ENCODE results near the gene CCDC85C.

CCDC85C gene

DNA sequence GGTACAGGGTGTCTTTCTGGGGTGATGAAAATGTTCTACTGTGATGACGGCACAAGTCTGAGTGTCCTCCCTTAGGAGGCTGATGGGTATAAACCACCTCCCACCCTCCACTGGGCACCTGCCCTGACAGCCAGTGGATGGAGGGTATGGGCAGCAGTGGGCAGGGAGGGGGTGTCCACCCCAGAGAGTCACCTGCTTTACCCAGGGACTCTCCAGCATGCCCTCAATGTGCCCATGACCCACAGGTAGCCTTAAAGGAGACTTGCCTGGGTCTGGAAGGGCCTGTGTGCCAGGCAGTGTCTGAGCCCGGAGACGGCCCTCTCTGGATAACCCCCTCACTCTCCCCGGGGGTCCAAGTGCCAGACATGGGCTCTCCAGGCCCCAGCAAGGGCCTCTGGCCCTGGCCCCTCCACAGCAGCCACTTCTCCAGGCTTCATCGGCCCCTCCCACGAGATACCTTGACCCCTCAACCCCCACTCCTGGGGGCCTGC lies 84.0 kb downstream of the CCDC85C start:
- peak; percentile 9 for DNase-seq

DNA sequence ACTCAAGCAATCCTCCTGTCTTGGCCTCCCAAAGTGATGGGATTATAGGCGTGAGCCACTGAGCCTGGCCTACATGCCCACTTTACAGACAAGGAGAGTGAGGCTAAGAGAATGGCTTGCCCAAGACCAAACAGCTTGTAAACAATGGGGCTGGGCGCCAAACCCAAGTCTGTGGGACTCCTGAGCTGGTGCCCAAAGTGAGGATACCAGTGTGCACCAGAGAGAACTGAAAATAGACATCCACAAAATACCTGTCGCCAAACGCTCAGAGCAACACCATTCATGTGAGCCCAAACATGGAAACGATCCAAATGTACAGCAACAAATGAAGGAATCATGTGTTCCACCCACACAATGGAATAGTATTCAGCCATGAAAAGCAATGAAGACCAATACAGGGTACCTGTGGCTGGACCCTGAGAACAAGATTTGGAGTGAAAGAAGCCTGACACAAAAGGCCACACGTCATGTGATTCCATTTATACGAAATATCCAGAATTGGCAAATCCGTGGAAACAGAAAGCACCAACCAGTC lies 84.6 kb downstream of the CCDC85C start:
- peak; percentile 2 for DNase-seq

DNA sequence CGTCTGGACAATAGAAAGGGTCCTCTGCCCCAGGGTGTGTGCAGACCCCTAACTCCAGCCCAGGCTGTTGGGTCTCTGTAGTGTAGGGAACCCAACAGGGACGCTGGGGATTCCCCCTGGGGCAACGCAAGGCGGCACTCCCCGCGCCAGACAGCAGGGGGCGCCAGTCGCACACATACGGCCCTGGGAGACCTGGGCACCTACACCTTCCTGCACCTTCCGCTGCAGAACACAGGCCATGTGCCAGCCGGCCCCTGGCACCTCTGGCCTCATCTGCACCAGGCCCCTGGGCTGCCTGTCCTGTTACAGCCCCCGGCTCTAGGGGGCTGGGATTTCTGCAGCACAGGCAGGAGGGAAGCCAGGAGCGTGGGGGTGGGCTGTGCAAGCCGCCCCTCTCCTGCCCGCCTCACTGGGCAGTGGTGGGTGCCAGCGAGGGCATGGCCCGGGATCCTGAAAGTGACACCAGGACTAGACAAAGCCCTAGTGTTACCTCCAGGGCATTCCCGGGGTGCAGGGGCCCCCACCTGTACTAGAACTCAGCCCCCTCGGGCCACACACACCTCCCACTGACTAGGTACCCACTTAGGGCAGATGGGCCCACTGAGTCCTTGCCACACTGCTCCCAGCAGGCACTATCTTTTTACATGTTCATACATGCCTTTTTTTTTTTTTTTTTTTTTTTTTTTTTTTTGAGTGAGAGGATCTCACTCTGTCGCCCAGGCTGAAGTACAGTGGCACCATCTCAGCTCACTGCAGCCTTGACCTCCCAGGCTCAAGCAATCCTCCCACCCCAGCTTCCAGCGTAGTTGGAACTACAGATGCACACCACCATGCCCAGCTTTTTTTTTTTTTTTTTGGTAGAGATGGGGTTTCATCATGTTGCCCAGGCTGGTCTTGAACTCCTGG lies 85.3 kb downstream of the CCDC85C start:
- DNase-seq: peak; percentile 89

DNA sequence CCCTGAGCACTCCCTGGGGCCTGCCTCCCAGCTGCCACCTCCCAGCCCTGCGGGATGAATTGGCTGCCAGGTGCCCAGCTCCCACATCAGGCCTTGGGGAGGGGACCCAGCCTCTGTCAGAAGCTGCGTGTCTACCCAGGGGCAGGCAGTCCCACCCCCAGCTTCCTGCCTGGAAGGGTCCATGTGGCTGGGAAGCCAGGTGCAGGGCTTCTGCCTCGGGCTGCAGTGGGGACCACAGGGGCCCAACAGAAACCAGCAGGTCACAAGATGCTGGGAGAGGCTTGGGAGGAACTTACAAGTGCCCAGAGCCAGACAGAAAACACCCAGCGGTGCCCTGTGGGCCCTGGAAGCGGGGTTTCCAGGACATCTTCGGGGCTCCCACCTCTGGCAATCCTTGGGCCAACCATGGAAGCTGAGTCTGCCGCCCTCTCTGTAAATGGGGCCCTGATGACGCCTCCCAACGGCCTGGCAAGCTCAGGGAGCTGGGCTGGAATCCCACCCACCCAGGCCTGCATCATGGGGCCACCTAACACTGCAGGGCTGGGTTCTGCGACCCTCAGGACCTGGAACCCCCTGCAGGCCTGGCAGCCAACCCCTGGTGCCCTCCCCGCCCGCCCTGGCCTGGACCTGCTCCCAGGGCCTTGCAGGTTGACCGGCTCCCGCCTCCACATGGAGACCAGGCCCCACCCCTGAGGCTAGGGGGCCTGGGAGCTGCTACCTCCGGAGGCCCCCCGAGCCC lies 86.2 kb downstream of the CCDC85C start:
- no peak for DNase-seq

DNA sequence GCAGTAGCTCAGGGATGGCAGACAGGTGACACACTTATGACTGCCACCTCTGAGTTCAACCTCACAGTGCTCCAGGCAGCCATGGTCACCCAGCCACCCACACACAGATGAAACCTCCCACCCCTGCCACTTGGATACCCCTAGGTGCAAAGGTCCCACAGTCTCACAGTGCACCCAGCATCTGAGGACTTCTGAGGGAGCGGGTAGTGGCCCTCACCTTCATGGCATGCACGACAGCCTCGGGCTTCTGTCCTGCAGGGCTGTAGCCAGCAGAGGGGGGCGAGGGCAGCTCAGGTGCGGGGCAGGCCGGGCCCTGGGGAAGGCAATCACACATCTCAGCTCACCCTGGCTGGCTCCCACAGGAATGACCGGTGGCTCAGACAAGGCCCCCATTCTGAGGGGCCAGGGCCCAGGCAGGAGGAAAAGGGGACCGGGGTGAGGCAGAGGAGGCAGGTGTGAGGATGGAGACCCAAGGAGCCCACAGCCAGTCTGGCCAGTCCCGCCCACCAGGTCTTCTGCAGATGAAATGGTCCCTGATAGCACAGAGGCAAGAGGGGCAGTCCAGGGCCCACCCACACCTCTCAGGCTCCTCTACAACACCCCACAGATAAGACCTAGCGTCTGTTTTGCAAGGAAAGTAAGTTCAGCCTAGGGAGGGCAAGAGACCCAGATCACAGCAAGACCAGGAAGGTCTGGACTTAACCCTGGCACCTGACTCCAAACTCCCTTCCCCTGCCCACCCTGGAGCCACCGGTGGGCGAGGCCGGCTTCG lies 87.0 kb downstream of the CCDC85C start:
- peak; percentile 1 for DNase-seq

DNA sequence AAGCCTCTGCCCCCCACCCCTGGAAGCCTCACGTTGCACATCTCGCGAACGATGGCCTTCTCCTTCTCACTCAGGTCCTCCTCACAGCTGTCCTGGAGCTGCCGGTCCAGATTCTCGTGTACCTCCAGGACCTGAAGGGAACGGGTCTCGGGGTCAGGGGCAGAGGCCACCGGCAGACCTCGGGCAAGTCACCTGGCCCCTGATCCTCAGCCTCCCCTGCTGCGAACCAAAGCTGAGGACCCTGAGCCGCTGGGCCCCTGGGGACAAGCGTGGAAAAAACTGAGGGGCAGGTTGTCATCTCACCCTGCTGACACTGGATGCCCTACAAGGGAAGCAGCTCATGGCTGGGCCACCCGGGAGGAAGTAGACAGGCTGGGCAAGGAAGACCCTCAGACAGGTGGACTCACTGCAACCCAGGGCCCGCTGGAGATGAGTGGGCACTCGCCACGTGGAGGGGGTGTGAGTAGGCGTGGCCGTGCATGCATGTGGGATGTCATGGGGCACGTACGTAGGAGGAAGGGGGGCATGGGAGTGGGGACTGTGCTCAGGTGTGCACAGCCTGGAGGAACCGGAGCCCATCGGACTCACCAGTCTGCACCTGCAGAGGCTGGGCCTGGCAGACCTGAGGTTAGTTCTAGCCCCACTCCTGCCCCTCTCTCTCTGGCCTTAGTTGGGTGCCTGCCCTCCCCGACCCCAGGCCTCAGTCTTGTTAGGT lies 87.7 kb downstream of the CCDC85C start:
- DNase-seq: peak; percentile 4

DNA sequence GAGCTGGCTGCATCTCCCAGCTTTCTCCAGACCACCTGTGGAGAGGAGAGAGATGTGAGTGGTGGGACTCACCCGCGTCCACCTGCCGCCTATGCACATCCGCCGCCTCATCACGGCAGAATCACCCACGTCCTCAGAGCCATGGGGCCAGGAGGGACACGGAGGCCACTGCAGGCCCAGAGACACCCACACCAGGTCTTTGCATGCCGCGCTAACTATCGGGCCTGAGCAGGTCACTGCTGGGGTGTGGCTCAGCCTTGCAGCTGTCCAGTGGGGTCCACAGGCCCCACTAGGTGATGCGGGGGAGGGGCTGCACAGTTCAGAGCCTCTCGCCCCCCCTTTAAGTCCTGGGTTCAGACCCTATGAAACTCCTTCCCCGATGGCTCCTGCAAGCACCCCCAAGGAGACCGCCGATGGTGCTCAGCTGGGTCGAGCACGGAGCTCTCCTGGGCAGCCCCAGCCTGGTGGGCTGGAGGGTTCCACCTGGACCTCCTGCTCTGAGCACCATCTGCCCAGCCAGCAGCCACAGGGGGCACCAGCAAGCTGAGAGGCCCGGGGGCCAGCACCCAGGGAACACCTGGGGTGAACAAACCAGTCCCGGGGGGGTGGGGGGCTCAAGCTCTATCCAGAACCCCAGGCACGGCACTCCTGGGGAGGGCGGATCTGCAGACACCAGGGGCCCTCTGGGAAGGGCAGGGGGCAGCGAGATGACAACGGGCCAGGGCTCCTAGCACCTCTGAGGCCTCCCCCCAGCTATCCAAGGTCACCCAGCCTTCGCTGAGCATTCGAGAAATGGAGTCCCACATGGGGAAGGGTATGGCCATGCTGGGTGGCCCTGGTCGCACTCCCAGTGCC lies 88.5 kb downstream of the CCDC85C start:
- peak; percentile 2 for DNase-seq

DNA sequence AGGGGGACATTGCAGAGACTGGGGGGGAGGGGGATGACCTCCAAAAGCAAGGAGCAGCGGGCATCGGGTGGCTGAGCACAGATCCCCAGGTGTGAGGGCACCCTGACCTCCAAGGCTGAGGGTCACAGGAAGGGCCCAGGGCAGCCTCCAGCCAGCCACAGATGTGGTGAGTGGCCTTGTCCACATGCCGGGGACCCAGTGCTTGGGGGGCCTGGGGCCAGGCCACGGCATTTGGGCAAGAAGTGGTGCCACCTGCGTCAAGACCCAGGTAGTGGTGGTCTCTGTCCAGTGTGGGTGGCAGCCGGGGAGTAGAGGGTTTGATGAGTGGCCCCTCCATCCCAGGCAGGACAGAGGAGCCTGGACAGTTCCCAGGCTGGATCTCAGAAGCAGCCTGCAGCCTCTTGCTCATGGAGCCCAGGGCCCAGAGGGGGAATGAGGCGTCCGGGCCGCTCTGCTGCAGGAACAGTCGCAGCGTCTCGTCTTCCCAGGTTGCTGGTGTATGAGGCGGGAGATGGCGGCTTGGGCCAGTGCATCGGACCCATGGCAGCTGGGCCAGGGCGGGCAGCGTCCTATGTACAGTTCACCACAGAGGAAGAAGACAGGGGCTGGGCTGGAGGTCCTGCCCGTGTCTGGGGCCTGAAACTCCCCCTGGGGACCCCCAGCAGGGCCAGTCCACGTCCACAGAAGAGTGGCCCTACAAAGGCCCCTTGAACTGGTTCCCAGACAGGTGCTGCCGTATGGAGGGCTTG lies 89.3 kb downstream of the CCDC85C start:
- DNase-seq: peak; percentile 4

DNA sequence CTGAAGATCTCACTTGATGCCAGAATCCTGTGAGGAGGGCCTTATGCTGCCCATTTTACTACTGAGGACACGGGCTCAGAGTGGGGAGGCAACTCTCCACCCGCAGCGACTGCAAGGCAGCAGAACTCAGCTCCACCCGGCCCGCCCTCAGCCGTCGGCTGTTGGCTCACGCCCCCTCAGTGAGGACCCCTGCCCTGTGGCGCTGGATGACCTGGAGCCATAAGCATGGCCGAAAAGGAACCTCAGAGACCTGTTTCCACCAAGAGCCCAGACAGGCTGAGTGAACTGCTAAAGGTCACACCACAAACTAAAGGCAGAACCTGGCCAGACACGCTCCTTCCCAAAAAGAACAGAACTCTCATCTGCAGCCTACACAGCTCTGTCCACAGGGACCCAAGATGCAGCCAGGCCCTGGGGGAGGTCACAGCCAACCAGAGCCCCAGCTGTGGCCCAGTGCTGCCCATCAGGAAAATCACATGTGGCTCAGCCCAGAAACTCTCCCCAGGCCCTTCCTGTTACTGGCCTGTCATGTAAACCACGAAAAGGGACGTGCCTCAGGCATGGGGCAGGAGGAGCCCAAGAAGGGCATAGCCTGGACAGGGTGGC lies 90.0 kb downstream of the CCDC85C start:
- DNase-seq: peak; percentile 1

DNA sequence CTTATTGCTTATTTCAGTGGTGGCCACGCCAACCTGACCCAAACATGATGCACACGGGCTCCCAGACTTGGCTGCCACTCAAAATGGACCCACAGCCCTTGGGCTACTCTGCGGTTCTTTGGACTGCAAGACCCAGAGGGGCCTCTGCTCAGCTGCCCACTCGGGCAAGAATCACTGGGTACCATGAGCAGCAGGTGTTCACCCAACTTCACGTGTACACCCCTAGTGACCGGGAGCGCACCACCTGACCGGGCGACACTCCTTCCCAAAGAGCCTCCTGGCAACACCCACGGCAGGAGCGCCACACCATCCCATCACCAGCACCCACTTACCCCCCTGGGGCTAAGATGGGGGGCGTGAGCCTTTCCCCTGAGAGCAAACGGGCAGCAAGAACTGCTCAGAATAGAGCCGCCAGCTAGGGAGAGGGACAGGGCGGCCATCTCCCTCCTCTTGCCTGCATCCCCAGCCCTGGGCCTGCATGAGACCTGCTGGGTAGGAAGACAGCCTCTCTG lies 90.8 kb downstream of the CCDC85C start:
- peak; percentile 6 for DNase-seq

DNA sequence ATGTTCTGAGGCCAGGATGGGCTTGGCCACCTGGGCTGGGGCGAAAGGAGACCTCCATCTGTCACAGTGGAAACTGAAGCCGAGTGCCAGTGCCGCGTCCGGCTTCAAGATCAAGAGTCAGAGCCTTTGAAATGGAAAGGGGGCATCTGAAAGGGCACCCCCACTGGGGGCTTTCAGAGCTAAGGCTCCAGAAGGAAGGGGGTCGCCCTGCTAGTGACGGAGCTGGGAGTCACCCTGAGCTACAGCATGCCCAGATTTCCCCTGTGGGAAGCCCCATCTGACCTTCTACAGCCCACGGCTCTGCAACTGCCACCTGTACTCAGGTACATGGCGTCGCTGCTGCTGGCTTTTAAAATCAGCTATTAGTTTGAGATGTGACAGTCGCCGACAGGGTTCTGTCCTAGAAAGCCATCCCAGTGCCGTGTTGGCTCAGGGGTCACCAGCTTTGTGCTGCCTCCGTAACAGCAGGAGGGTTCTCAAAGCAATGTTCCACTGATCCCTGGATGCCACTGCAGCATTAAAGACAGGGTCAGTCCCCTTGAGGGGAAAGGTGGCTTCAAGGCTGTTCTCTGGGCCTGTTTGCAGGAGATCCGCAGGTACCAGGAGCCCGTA lies 91.3 kb downstream of the CCDC85C start:
- peak; percentile 1 for DNase-seq

DNA sequence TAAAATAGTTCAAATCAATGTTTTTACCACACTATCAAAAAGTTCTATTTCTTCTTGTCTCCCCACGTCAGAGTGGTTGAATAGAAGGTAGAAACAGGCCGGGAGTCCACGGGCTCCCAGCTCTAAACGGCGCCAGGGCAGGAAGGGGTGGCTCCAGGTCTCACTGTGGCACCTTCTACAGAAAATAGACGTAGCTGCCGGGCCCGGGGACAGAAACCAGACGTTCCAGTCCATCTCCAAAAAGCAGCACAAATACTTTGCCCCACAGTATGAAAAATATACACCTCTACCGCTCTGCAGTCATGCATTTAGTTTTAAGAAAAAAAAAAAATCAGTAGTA lies 91.9 kb downstream of the CCDC85C start:
- no peak for DNase-seq

DNA sequence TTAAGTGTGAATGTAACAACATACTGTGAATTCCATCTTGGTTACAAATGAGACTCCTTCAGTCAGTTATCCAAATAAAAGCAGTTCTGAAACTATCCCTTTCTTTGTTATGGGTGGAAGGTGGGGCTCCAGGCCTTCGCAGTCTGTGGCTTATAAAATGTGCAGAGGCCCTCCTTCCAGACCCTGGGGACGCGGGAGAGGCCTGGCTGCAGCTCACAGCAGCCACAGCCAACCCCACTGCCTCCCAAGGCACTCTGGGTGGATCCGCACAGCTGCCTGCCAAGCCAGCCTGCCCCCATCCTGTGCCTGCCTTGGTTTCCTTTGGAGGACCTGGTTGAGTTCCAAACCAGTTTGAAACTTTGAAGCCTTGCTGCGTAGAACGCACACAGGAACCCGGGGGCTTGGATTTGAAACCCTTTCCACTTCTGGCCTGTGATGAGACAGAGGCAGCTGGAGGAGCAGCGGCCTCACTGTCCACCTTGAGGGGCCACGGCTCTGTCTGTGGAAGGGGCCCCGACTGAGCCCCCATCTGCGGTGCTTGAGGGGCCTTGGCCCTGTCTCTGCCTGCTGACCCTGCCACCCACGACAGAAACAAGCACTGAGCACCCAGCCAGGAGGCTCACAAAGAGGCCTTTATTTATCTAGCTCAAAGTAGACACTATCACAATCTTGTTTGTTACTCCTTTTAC lies 92.4 kb downstream of the CCDC85C start:
- DNase-seq: peak; percentile 5

DNA sequence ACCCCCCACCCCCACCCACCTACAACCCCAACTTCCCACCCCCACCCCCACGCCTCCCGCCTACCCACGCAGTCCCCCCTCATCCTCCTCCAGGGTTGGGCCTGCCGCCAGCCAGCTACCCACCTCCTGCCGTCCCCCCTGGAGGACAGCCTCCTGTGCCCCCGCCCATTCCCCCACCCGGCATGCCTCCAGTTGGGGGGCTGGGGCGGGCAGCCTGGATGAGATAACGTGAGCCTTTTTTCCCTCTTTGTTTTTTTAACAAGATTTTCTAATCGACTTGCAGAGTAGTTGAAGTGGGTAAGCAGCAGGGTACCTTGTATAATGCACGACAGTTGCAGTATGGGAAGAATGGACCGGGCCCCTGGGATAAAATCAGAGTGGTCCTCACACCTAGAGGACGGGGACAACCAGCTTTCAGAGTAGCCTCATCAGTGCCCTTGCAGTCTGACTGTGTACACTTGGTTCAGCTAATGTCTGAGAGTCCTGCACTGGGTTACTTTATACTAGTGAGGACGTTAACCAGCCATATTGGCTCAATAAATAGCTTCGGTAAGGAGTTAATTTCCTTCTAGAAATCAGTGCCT lies 93.4 kb downstream of the CCDC85C start:
- DNase-seq: peak; percentile 7

DNA sequence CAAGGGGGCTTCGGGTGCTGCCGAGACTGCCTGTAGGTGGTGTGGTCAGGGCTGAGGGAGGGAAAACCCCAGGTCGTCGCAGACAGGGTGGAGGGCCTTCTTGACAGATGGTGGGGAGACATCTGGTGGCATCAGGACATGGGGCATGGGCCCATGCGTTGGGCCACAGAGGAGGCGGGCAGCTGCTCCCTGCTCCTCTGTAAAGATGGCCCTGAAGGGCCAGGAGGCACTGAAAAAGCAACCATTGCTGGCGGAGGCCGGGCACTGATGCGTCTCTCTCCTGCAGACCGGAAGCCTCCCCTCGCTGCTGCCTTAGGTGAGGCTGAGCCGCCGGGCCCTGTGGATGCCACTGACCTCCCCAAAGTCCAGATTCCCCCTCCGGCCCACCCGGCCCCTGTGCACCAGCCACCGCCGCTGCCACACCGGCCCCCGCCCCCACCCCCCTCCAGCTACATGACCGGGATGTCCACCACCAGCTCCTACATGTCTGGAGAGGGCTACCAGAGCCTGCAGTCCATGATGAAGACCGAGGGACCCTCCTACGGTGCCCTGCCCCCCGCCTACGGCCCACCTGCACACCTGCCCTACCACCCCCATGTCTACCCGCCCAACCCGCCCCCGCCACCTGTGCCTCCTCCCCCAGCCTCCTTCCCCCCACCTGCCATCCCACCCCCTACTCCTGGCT lies 94.0 kb downstream of the CCDC85C start:
- DNase-seq: no peak

DNA sequence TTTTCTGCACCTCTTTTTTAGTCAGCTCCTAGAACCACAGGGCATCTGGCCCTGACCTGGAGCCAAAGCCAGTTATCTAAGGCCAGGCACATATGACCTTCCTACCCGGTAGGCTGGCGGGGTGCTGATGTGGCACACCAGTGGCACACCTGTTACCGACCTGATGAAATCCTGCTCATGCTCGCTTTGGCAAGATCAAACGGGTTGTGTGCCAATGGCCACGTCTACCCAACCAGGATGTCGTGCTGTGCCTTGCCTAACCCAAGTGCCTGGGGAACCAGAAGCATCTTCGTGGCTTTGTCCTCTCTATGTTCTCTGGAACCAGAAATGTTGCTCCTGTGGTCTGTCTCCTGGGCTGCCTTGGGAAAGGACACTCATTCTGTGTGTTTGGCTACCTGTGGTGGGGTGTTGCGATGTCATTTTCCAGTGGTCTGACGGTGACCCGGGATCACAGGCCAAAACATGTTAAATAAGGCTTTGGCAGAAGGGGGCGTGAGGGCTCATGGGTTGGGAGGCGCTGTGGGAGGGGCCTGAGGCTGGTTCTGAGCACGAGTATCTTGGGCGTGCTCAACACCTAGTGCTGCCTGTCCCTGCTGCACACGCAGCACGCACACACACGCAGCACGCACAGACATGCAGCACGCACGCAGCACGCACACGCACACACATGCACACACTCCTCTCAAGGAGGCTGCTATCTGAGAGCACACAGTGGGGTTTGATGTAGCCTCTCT lies 94.9 kb downstream of the CCDC85C start:
- DNase-seq: peak; percentile 6

Measured in retina (tissue), 1 donor.